NCI-H446 (cell line): ENCODE results near the gene ZDHHC14.

Experiments used
- DNase-seq, 2 experiments: peaks; one replicate each; lab custom pipeline; 2025; lab: John Stamatoyannopoulos, UW

ZDHHC14 gene

GRCh38 chr6:157596886-157597285 lies 215.9 kb downstream of the ZDHHC14 start:
- DNase-seq = no peak

- no peak for DNase-seq
Observed at GRCh38 chr6:157597461-157598312, 216.7 kb downstream of the ZDHHC14 start.

GRCh38 chr6:157599191-157599590 lies 218.2 kb downstream of the ZDHHC14 start:
- no peak for DNase-seq

GRCh38 chr6:157600807-157601206 lies 219.8 kb downstream of the ZDHHC14 start:
- DNase-seq = no peak

GRCh38 chr6:157602521-157603295 lies 221.7 kb downstream of the ZDHHC14 start:
- DNase-seq = no peak

GRCh38 chr6:157603314-157603940 lies 222.4 kb downstream of the ZDHHC14 start:
- DNase-seq = no peak

- DNase-seq = no peak
Observed at GRCh38 chr6:157603971-157604370, 223.0 kb downstream of the ZDHHC14 start.

GRCh38 chr6:157604816-157605215 lies 223.8 kb downstream of the ZDHHC14 start:
- DNase-seq = no peak

GRCh38 chr6:157605484-157605883 lies 224.5 kb downstream of the ZDHHC14 start:
- no peak for DNase-seq

GRCh38 chr6:157606516-157606915 lies 225.5 kb downstream of the ZDHHC14 start:
- DNase-seq = no peak

GRCh38 chr6:157607317-157608109 lies 226.5 kb downstream of the ZDHHC14 start:
- DNase-seq = no peak

GRCh38 chr6:157608221-157609075 lies 227.5 kb downstream of the ZDHHC14 start:
- no peak for DNase-seq

- DNase-seq = no peak
Observed at GRCh38 chr6:157609117-157609516, 228.1 kb downstream of the ZDHHC14 start.

GRCh38 chr6:157609556-157609955 lies 228.6 kb downstream of the ZDHHC14 start:
- no peak for DNase-seq

- DNase-seq = no peak
Observed at GRCh38 chr6:157610451-157610999, 229.5 kb downstream of the ZDHHC14 start.

- DNase-seq = no peak
Observed at GRCh38 chr6:157611406-157611805, 230.4 kb downstream of the ZDHHC14 start.

- no peak for DNase-seq
Observed at GRCh38 chr6:157613011-157613522, 232.1 kb downstream of the ZDHHC14 start.

- DNase-seq = no peak
Observed at GRCh38 chr6:157614026-157614568, 233.1 kb downstream of the ZDHHC14 start.

- DNase-seq = peak in 1 of 2 experiments; percentile 8
Observed at GRCh38 chr6:157615420-157615769, 234.4 kb downstream of the ZDHHC14 start.

GRCh38 chr6:157615951-157616350 lies 235.0 kb downstream of the ZDHHC14 start:
- no peak for DNase-seq
